K562 (cell line): ENCODE results near the gene PRRC2B. TPM values are rescaled to one million over a fixed set of nuclear protein-coding genes. Genes with fewer than 3 reads are reported as not detected.
A peak's percentile ranks its signal among the peaks of the same experiment; 100 is the strongest.

ENCODE experiments used
- ATAC-seq: fragments of 200-7000 bp; cut with Tn5 transposase; 3 replicates; pipeline ENCODE4 v1.9.1; 2020; ENCODE audit warnings: moderate library complexity
- BruUV-seq: library from RNA; stranded (reverse); fragments of 400-500 nt; replicated peaks from 2 replicates; lab custom pipeline; 2021; lab: Mats Ljungman, UMichigan
- CTCF ChIA-PET: fragments of 300-600 bp; formaldehyde crosslinking; extraction: SDS; loops from one replicate; lab custom pipeline; 2021; ENCODE audit warnings: low intra/inter-chr PET ratio; lab: Yijun Ruan, JAX
- POLR2A ChIA-PET: fragments of 300-600, 350-650 bp; sonication (Branson Sonifier 250); formaldehyde crosslinking; extraction: SDS; loops from one replicate; lab custom pipeline; 2021; ENCODE audit warnings: antibody characterized with exemption, inconsistent platforms; lab: Yijun Ruan, JAX
- DNase-seq, 4 experiments: peaks; one replicate each; pipeline versions ENCODE4 v3.0.0 to v3.0.0-alpha.2; 2011 to 2018; ENCODE audit warnings: low spot score in 3 of 4, mixed read lengths in 3 of 4; ENCODE audit errors: extremely low read depth in 1 of 4
- FAIRE-seq: peaks from 2 replicates; lab custom pipeline; 2011; peaks lifted over from hg19 to GRCh38; lab: Jason Lieb, UNC
- H2AFZ ChIP-seq: 2 replicates; pipeline ENCODE4 v1.6.0; 2011; ENCODE audit warnings: low read depth, low read length, control low read depth, inconsistent platforms
- H3K27ac ChIP-seq: fragments of 200-600 bp; 3 replicates; pipeline ENCODE4 v1.8.0; 2011; ENCODE audit warnings: low read depth, mild to moderate bottlenecking, control low read depth, inconsistent platforms, low read length, moderate library complexity, mixed read lengths; ENCODE audit errors: extremely low read depth
- H3K27me3 ChIP-seq, 2 experiments: fragments of 300-600 bp in 1 of 2; 2 replicates in 1 of 2; 3 replicates in 1 of 2; pipeline versions ENCODE4 v1.6.0 to v1.8.0; 2011; ENCODE audit warnings: inconsistent platforms in 2 of 2, low read length in 2 of 2, mild to moderate bottlenecking in 1 of 2, mixed read lengths in 1 of 2, moderate library complexity in 1 of 2; ENCODE audit not compliant: control insufficient read depth in 2 of 2, insufficient read depth in 2 of 2
- H3K36me3 ChIP-seq: fragments of 300-600 bp; 3 replicates; pipeline ENCODE4 v1.8.0; 2011; ENCODE audit warnings: mild to moderate bottlenecking, low read length, inconsistent platforms; ENCODE audit not compliant: control insufficient read depth, insufficient read depth
- H3K4me1 ChIP-seq, 2 experiments: fragments of 200-600 bp in 1 of 2; replicated peaks in 1 of 2; 2 replicates in 1 of 2; 3 replicates in 1 of 2; pipeline versions ENCODE4 v1.5.1 to v1.8.0; 2011; ENCODE audit warnings: inconsistent platforms in 2 of 2, low read length in 2 of 2, mild to moderate bottlenecking in 1 of 2, mixed read lengths in 1 of 2, moderate library complexity in 1 of 2; ENCODE audit not compliant: control insufficient read depth in 2 of 2, insufficient read depth in 2 of 2
- H3K4me2 ChIP-seq: 2 replicates; pipeline ENCODE4 v1.6.1; 2011; ENCODE audit warnings: low read length, control low read depth, inconsistent platforms, mixed read lengths; ENCODE audit not compliant: insufficient read depth
- H3K4me3 ChIP-seq: fragments of 200-600 bp; sonication (generic), shearing (Covaris generic); 2 replicates; pipeline ENCODE4 v1.5.1; 2016; ENCODE audit warnings: control low read depth, inconsistent platforms
- H3K79me2 ChIP-seq: fragments of 200-600 bp; 3 replicates; pipeline ENCODE4 v1.8.0; 2011; ENCODE audit warnings: low read length, inconsistent platforms; ENCODE audit not compliant: control insufficient read depth, insufficient read depth
- H3K9ac ChIP-seq, 2 experiments: 2 replicates each; pipeline versions ENCODE4 v1.6.0 to v1.6.1; 2011; ENCODE audit warnings: low read depth in 2 of 2, low read length in 2 of 2, control low read depth in 1 of 2, inconsistent platforms in 1 of 2, mild to moderate bottlenecking in 1 of 2, mixed read lengths in 1 of 2; ENCODE audit not compliant: insufficient read depth in 1 of 2
- H3K9me1 ChIP-seq: one replicate; pipeline ENCODE4 v1.6.0; 2011; ENCODE audit warnings: inconsistent platforms, mild to moderate bottlenecking, low read length, moderate library complexity; ENCODE audit not compliant: control insufficient read depth, insufficient read depth
- H3K9me3 ChIP-seq: replicated peaks from 2 replicates; pipeline ENCODE4 v1.5.1; 2011; ENCODE audit warnings: low read depth, low read length, inconsistent platforms; ENCODE audit not compliant: control insufficient read depth, insufficient read depth
- H4K20me1 ChIP-seq: replicated peaks from 2 replicates; pipeline ENCODE4 v1.6.1; 2011; ENCODE audit warnings: low read length, inconsistent platforms, mixed read lengths; ENCODE audit not compliant: control insufficient read depth, insufficient read depth
- HEY1 ChIP-seq: fragments of 250-450 bp; sonication (Bioruptor Pico); IDR thresholded peaks from 2 replicates; pipeline ENCODE4 v1.5.0; 2020; ENCODE audit warnings: mild to moderate bottlenecking, moderate library complexity, borderline replicate concordance
- MAFG ChIP-seq: fragments of 450-650 bp; conservative IDR thresholded peaks from 2 replicates; pipeline ENCODE4 v1.6.1; 2016; ENCODE audit warnings: missing genetic modification characterization, missing compliant biosample characterization
- RBM22 ChIP-seq: fragments of 200-400 bp; formaldehyde crosslinking; IDR thresholded peaks from 2 replicates; pipeline ENCODE4 v1.6.1; 2018; ENCODE audit warnings: low read length, low read depth; ENCODE audit not compliant: poor library complexity, severe bottlenecking
- WGBS: fragments of 100-300 bp; shearing (Covaris generic); methylation state at CpG from one replicate; pipeline ENCODE4 v1.1.6; 2016; ENCODE audit warnings: low coverage, mixed read lengths; ENCODE audit not compliant: insufficient coverage; ENCODE audit errors: missing lambda C conversion rate; 5-methylcytosine and 5-hydroxymethylcytosine counted together
- in situ Hi-C: fragments of 300-500 bp; cut with MboI; formaldehyde crosslinking; loops from 4 replicates; pipeline ENCODE4 v1.15.0; 2018; ENCODE audit warnings: inconsistent platforms, mixed read lengths
- intact Hi-C: fragments of 100-400 bp; cut with micrococcal nuclease; formaldehyde crosslinking; loops from 2 replicates; pipeline ENCODE4 v1.14.2; 2022
- polyA plus RNA-seq, 8 experiments: library from polyadenylated mRNA; depleted of rRNA in 4 of 8; stranded (reverse) in 5 of 8; unstranded in 3 of 8; fragments of >200 nt; fragmentation: Nextera tagmentation in 2 of 8; fragmentation: Illumina TruSeq in 1 of 8; extraction: Ambion mirVana in 2 of 8; extraction: Trizol in 1 of 8; gene quantifications; 2 replicates each; pipeline versions ENCODE4 v1.2.1 to v1.2.3, GENCODE V29; 2011 to 2014; ENCODE audit warnings: inconsistent platforms in 1 of 8, missing spikeins in 1 of 8
- total RNA-seq, 7 experiments: library from RNA; depleted of rRNA in 6 of 7; stranded (reverse); fragments of >200 nt in 6 of 7; fragmentation: Illumina TruSeq in 2 of 7; extraction: Trizol in 2 of 7; gene quantifications; 2 replicates each; pipeline versions ENCODE4 v1.2.1 to v1.2.3, GENCODE V29; 2011 to 2021; ENCODE audit warnings: low replicate concordance in 1 of 7
- TF ChIP-seq, protein P1 (sequence below): sonication (generic); formaldehyde crosslinking; IDR thresholded peaks from 2 replicates; pipeline ENCODE4 v1.8.0; 2022; ENCODE audit warnings: mild to moderate bottlenecking, missing genetic modification reagents

The PRRC2B gene
- total and polyA plus RNA-seq, 9 of the 15 experiments (the other 6 are each of a cell fraction or from before 2014, with no cell fraction given), result 0.34 to 125 (median 30.9) TPM

DNA sequence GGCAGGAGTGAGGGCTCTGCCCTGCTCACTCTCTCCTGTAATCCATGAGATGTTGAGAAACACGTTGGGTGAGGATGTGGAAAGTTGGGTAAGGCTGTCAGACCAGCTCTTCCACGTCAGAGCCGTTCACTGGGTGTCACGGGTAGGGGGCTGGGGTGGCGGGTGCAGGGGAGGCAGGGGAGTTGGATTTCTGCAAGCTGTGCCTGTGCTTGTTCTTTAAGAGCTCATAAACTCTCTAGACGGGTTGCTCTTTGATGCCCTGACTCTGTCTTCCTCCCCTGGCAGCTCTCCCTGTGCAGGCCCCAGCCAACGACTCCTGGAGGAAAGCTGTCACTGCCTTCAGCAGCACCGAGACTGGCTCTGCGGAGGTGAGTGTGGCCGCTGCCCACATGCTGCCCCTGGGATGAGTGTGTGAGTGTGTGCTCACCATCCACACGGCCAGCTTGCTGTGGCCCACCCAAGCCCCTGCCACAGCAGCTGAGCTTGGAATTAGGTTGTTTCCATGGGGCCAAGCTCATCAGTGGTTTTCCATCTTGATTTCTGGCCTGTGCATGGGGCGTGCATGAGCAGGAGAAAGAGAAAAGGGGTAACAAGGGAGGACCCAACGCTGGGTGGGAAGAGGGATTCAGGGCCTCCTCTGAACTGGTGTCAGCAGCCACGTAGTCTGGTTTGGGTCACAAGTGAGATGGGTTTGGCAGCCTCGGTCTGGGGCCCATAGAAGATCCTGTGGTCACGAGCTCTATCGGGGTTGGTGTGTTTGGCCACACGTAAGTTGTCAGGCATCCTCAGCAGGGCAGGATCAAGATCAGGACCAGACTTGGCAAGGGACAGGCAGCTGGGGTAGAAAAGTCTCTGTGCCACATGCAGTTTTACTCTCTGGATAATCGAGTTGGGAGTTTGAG is 87.8 kb downstream of the PRRC2B start:
- H3K27me3 ChIP-seq, result no peaks in the 10 kb centered on the region
- no peak overlapping the region for H3K27ac ChIP-seq
- H3K4me2 ChIP-seq, result no peak overlapping the region
- ATAC-seq (no peak), FAIRE-seq (no peak), DNase-seq (no peak)
- no peaks in the 10 kb centered on the region for H3K9me1 ChIP-seq
- TF ChIP-seq RBM22, result peak; percentile 65
- no peak for TF ChIP-seq MAFG (tag)
- H4K20me1 ChIP-seq, result peaks cover 8% of the 10 kb centered on the region
- peaks cover 96% of the 10 kb centered on the region for H3K36me3 ChIP-seq
- peaks cover 0 to 2% of the 10 kb centered on the region in 2 experiments; a peak in 1 of 5 replicates for H3K4me1 ChIP-seq
- no peak overlapping the region for H3K9ac ChIP-seq
- H3K79me2 ChIP-seq, result no peaks in the 10 kb centered on the region
- CTCF ChIA-PET, result no interaction called here
- no peak overlapping the region for H2AFZ ChIP-seq
- POLR2A ChIA-PET, result interaction anchor here (0.6 to 1.1 kb wide), 5 partner anchors 12 to 161 kb away, joined by 3 to 5 read pairs (median 3); no protein-coding TSS in a partner anchor
- in situ Hi-C loops, result no loop called here
- BruUV-seq, result no TSS peak
- intact Hi-C loops, result no loop called here
- no peaks in the 10 kb centered on the region for H3K9me3 ChIP-seq
- 91% methylated on average over 17 of the region's 19 CpGs for WGBS
- no peak overlapping the region for H3K4me3 ChIP-seq

DNA sequence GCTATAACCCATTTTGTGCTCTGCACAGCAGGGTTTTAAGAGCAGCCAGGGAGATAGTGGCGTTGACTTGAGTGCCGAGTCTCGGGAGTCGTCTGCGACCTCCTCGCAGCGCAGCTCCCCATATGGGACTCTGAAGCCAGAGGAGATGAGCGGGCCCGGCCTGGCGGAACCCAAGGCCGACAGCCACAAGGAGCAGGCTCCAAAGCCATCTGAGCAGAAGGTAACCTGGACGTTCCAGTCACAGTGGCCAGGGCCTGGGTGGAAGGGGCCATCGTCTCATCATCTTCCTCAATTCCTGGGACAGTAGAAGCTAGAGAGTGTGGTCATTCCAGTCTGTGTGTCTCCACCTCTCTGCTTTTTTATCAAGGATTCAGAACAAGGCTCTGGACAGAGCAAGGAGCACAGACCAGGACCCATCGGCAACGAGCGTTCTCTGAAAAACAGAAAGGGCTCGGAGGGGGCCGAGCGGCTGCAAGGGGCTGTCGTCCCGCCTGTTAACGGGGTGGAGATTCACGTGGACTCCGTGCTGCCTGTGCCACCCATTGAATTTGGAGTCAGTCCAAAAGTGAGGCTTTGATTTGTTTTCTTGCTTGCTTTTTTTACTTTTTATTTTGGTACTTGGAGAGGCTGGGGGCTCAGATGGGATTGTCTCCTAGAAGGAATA is 88.6 kb downstream of the PRRC2B start:
- Histone ChIP-seq H3K79me2 (no peaks in the 10 kb centered on the region), H4K20me1 (peaks cover 8% of the 10 kb centered on the region), H3K9ac (no peak overlapping the region), H2AFZ (no peak overlapping the region), H3K9me1 (no peaks in the 10 kb centered on the region), H3K27me3 (no peaks in the 10 kb centered on the region), H3K4me3 (no peak overlapping the region), H3K9me3 (no peaks in the 10 kb centered on the region), H3K27ac (no peak overlapping the region), H3K4me2 (no peak overlapping the region), H3K4me1 (no peaks in the 10 kb centered on the region), H3K36me3 (peaks cover 96% of the 10 kb centered on the region)
- CTCF ChIA-PET, result no interaction called here
- no TSS peak for BruUV-seq
- POLR2A ChIA-PET, result interaction anchor here (1.0 to 1.1 kb wide), 2 partner anchors 12 to 21 kb away, joined by 3 read pairs; no protein-coding TSS in a partner anchor
- DNase-seq (no peak), FAIRE-seq (no peak), ATAC-seq (no peak)
- WGBS, result 93% methylated on average over 24 of the region's 24 CpGs
- intact Hi-C loops (no loop called here), in situ Hi-C loops (no loop called here)
- TF ChIP-seq, protein P1, sequence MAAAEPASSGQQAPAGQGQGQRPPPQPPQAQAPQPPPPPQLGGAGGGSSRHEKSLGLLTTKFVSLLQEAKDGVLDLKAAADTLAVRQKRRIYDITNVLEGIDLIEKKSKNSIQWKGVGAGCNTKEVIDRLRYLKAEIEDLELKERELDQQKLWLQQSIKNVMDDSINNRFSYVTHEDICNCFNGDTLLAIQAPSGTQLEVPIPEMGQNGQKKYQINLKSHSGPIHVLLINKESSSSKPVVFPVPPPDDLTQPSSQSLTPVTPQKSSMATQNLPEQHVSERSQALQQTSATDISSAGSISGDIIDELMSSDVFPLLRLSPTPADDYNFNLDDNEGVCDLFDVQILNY (CRISPR knock-in tag), result no peak
- no peak for TF ChIP-seq HEY1 (CRISPR knock-in tag)
